ENCODE measurements around the gene CT45A1.

DNA sequence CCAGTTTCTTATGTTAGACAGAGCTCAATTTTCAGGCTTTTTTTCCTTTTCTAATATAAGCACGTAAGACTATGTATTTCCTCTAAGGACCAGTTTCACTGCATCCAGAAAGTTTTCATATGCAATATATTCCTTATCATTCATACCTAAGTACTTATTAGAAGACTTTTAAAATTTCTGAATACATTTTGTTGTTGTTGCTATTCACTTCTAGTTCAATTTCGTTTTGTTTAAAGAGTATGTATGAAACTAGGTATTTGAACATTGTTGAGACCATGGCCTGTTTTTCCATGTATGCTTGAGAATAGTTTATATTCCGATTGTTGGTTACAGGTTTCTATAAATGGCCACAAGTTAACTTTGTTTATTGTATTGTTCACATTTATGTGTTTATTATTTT is 18.0 kb upstream of the CT45A1 start:
- TF ChIP-seq, protein P1, sequence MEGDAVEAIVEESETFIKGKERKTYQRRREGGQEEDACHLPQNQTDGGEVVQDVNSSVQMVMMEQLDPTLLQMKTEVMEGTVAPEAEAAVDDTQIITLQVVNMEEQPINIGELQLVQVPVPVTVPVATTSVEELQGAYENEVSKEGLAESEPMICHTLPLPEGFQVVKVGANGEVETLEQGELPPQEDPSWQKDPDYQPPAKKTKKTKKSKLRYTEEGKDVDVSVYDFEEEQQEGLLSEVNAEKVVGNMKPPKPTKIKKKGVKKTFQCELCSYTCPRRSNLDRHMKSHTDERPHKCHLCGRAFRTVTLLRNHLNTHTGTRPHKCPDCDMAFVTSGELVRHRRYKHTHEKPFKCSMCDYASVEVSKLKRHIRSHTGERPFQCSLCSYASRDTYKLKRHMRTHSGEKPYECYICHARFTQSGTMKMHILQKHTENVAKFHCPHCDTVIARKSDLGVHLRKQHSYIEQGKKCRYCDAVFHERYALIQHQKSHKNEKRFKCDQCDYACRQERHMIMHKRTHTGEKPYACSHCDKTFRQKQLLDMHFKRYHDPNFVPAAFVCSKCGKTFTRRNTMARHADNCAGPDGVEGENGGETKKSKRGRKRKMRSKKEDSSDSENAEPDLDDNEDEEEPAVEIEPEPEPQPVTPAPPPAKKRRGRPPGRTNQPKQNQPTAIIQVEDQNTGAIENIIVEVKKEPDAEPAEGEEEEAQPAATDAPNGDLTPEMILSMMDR (IDR thresholded peaks at IDR 0.05): no peak
- TF ChIP-seq POLR2AphosphoS5 (IDR thresholded peaks at IDR 0.05) (no peak), POLR2A (IDR thresholded peaks at IDR 0.05) (no peak)

All from suprapubic skin (tissue), 4 donors.